OCI-LY1 (cell line): ENCODE data around the gene LGR4.
"Not testable (repeated sequence)": the region's sequence is repeated elsewhere in the genome, so short reads cannot be mapped to it uniquely, and the experiment has no call there.

Source experiments
- H2AFZ ChIP-seq: fragments of 200-600 bp; sonication (generic), shearing (Covaris generic); 2 replicates; pipeline ENCODE4 v1.6.0; 2014; ENCODE audit warnings: antibody characterized with exemption, mild to moderate bottlenecking, low read length
- H3F3A ChIP-seq: fragments of 200-600 bp; sonication (generic), shearing (Covaris generic); 2 replicates; pipeline ENCODE4 v1.6.0; 2014; ENCODE audit warnings: mild to moderate bottlenecking, antibody characterized with exemption, low read length, moderate library complexity; ENCODE audit not compliant: insufficient read depth
- H3K27ac ChIP-seq: fragments of 200-600 bp; sonication (generic); 2 replicates; pipeline ENCODE4 v1.5.1; 2014; ENCODE audit warnings: low read length, mixed run types, mild to moderate bottlenecking, low read depth; ENCODE audit not compliant: poor library complexity, severe bottlenecking
- H3K27me3 ChIP-seq: fragments of 200-600 bp; sonication (generic); 2 replicates; pipeline ENCODE4 v1.6.0; 2014; ENCODE audit warnings: antibody characterized with exemption, mild to moderate bottlenecking, low read length, moderate library complexity; ENCODE audit not compliant: insufficient read depth
- H3K36me3 ChIP-seq: fragments of 200-600 bp; sonication (generic); 2 replicates; pipeline ENCODE4 v1.6.1; 2014; ENCODE audit warnings: mild to moderate bottlenecking, antibody characterized with exemption, low read length, moderate library complexity, mixed read lengths; ENCODE audit not compliant: insufficient read depth
- H3K4me1 ChIP-seq: fragments of 200-600 bp; sonication (generic); 2 replicates; pipeline ENCODE4 v1.5.1; 2014; ENCODE audit warnings: mild to moderate bottlenecking, low read length, moderate library complexity; ENCODE audit not compliant: insufficient read depth, severe bottlenecking
- H3K4me2 ChIP-seq: fragments of 200-600 bp; sonication (generic), shearing (Covaris generic); 2 replicates; pipeline ENCODE4 v1.6.1; 2014; ENCODE audit warnings: low read length
- H3K4me3 ChIP-seq: fragments of 200-600 bp; sonication (generic); 2 replicates; pipeline ENCODE4 v1.5.1; 2014; ENCODE audit warnings: low read length, low read depth, mild to moderate bottlenecking, mixed read lengths; ENCODE audit not compliant: poor library complexity, severe bottlenecking
- H3K79me2 ChIP-seq: fragments of 200-600 bp; shearing (Covaris generic); 2 replicates; pipeline ENCODE4 v1.6.1; 2016; ENCODE audit warnings: mixed run types, low read length, mixed read lengths; ENCODE audit not compliant: insufficient read depth
- H3K9ac ChIP-seq: fragments of 200-600 bp; sonication (generic), shearing (Covaris generic); 2 replicates; pipeline ENCODE4 v1.6.1; 2014; ENCODE audit warnings: mild to moderate bottlenecking, low read length, mixed read lengths
- H3K9me2 ChIP-seq: fragments of 200-600 bp; sonication (generic), shearing (Covaris generic); 2 replicates; pipeline ENCODE4 v1.6.1; 2014; ENCODE audit warnings: low read depth, mild to moderate bottlenecking, low read length, mixed read lengths
- H3K9me3 ChIP-seq: fragments of 200-600 bp; shearing (Covaris generic); 2 replicates; pipeline ENCODE4 v1.6.1; 2014; ENCODE audit warnings: low read length, mixed read lengths
- H4K20me1 ChIP-seq: fragments of 200-600 bp; sonication (generic), shearing (Covaris generic); 2 replicates; pipeline ENCODE4 v1.6.0; 2016; ENCODE audit warnings: mild to moderate bottlenecking, low read length; ENCODE audit not compliant: insufficient read depth
- EZH2 ChIP-seq: fragments of 200-600 bp; sonication (generic), shearing (Covaris generic); IDR thresholded peaks from 2 replicates; pipeline ENCODE4 v1.8.0; 2017; ENCODE audit warnings: borderline replicate concordance, mixed run types, mild to moderate bottlenecking, antibody characterized with exemption, low read length, moderate library complexity, mixed read lengths
- TF ChIP-seq, protein P1 (sequence below): fragments of 200-600 bp; sonication (generic), shearing (Covaris generic); IDR thresholded peaks from 2 replicates; pipeline ENCODE4 v1.5.1; 2017; ENCODE audit warnings: mild to moderate bottlenecking, antibody characterized with exemption, low read length, moderate library complexity, mixed read lengths

LGR4 gene

DNA sequence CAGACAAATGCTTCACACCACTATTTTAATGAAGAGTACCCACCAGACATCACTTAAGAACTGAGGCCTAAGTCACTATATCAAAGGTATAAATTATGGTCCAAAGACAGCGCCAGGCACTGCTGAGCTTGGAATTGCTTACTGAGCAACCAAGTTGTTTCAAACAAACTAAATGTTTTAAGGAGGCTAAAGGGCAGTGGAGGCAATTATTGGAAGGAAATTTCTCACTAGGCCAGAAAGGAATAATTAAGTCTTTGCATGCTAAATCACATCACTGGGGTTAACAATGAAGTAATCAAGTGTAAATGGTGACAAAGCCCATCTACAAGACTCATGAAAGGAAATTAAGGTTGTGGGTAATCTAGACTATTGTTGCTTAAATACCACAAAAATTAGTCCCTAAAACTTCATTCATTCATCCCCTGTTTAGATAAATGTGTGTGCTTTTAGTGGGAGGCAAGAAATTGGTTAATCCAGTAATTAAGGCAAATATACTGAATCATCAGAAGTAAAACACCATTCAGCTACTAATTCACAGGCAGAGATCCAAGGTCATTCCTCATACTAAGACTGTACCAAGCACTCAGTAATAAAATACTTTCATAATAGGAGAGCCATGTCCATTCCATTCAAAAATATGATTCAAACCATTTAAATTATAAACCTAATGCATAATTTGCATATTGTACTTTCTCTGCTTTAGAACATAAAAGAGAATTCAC, 21.2 kb downstream of the LGR4 start:
- Histone ChIP-seq H3K9ac (no peak overlapping the region), H3K4me1 (no peaks in the 10 kb centered on the region), H4K20me1 (no peaks in the 10 kb centered on the region), H3K4me2 (no peak overlapping the region), H3K4me3 (no peak overlapping the region), H3K9me3 (no peaks in the 10 kb centered on the region), H3K79me2 (no peaks in the 10 kb centered on the region), H2AFZ (no peak overlapping the region), H3K9me2 (no peaks in the 10 kb centered on the region), H3K36me3 (no peaks in the 10 kb centered on the region), H3F3A (no peaks in the 10 kb centered on the region), H3K27ac (no peak overlapping the region), H3K27me3 (no peaks in the 10 kb centered on the region)
- TF ChIP-seq, protein P1, sequence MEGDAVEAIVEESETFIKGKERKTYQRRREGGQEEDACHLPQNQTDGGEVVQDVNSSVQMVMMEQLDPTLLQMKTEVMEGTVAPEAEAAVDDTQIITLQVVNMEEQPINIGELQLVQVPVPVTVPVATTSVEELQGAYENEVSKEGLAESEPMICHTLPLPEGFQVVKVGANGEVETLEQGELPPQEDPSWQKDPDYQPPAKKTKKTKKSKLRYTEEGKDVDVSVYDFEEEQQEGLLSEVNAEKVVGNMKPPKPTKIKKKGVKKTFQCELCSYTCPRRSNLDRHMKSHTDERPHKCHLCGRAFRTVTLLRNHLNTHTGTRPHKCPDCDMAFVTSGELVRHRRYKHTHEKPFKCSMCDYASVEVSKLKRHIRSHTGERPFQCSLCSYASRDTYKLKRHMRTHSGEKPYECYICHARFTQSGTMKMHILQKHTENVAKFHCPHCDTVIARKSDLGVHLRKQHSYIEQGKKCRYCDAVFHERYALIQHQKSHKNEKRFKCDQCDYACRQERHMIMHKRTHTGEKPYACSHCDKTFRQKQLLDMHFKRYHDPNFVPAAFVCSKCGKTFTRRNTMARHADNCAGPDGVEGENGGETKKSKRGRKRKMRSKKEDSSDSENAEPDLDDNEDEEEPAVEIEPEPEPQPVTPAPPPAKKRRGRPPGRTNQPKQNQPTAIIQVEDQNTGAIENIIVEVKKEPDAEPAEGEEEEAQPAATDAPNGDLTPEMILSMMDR, result no peak
- TF ChIP-seq EZH2, result no peak

DNA sequence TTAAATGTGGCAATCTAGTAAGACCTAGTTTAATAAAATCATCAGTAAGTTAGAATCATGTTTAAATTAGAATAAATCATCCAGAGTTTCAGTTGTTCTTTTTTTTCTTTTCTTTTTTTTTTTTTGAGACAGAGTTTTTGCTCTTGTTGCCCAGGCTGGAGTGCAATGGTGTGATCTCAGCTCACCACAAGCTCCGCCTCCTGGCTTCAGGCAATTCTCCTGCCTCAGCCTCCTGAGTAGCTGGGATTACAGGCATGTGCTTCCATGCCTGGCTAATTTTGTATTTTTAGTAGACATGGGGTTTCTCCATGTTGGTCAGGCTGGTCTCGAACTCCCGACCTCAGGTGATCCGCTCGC, 24.4 kb downstream of the LGR4 start:
- H3K27ac ChIP-seq, H3K36me3 ChIP-seq, H3K4me3 ChIP-seq, H3K4me2 ChIP-seq, H3K79me2 ChIP-seq, H2AFZ ChIP-seq, H3K27me3 ChIP-seq, H3F3A ChIP-seq, H3K9ac ChIP-seq, H3K4me1 ChIP-seq, H3K9me3 ChIP-seq, H4K20me1 ChIP-seq, H3K9me2 ChIP-seq: not testable (repeated sequence)

DNA sequence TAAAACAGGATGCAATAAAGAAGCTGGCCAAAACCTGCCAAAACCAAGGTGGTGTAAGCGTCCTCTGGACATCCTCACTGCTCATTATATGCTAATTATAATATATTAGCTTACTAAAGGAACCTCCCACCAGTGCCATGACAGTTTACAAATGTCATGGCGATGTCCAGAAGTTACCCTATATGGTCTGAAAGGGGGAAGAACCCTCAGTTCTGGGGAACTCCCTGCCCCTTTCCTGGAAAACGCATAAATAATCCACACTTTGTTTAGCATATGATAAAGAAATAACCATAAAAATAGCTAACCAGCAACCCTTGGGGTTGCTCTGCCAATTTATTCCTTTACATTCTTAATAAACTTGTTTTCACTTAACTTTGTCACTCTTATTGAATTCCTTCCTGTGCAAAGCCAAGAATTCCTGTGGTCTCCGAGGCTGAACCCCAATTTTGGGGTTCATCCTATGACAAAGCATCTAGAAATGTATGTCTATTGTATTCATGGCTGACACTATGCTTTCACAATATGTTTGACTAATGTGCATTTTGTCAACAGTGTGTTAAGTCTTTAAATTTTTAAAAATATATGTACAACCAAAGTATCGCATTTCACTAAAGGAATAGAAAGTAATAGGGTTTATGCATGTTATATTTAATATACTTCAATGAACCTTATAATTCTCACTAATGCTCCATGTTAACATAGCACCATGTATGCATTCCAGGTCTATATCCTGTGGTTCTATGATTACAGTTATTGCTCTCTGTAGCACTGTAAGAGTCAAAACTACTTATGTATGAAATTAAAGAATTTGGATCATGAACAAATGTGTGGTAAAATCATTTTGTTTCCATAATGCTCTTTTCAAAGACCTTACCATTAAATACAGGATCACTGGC, 25.1 kb downstream of the LGR4 start:
- no peaks in the 10 kb centered on the region for H3K4me1 ChIP-seq
- no peak overlapping the region for H3K4me3 ChIP-seq
- no peak overlapping the region for H2AFZ ChIP-seq
- H3K9me3 ChIP-seq, result no peaks in the 10 kb centered on the region
- H3K9ac ChIP-seq, result no peak overlapping the region
- no peaks in the 10 kb centered on the region for H3K27me3 ChIP-seq
- H3F3A ChIP-seq, result no peaks in the 10 kb centered on the region
- H3K79me2 ChIP-seq, result no peaks in the 10 kb centered on the region
- no peaks in the 10 kb centered on the region for H4K20me1 ChIP-seq
- no peaks in the 10 kb centered on the region for H3K9me2 ChIP-seq
- H3K4me2 ChIP-seq, result no peak overlapping the region
- TF ChIP-seq EZH2, result no peak
- no peaks in the 10 kb centered on the region for H3K36me3 ChIP-seq
- H3K27ac ChIP-seq, result no peak overlapping the region

DNA sequence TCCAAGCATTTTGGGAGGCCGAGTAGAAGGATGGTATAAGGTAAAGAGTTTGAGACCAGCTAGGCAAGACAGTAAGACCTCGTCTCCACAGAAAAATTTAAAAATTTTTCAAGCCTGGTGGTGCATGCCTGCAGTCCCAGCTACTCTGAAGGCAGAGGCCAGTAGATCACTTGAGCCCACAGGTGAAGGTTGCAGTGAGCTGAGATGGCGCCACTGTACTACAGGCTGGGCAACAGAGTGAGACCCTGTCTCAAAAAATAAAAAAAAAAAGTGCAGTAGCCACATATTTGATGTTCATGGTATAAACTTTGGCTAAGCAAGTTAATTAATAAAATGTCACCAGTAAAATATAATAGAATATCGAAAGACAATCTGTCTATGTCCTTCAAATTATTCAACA, 27.0 kb downstream of the LGR4 start:
- TF ChIP-seq, protein P1, result no peak
- no peak for TF ChIP-seq EZH2
- Histone ChIP-seq H3K36me3 (no peaks in the 10 kb centered on the region), H3K27me3 (no peaks in the 10 kb centered on the region), H2AFZ (no peak overlapping the region), H4K20me1 (no peaks in the 10 kb centered on the region), H3K9ac (no peak overlapping the region), H3K4me2 (no peak overlapping the region), H3K27ac (no peak overlapping the region), H3K9me2 (no peaks in the 10 kb centered on the region), H3K4me1 (no peaks in the 10 kb centered on the region), H3F3A (no peaks in the 10 kb centered on the region), H3K9me3 (no peaks in the 10 kb centered on the region), H3K4me3 (no peak overlapping the region), H3K79me2 (no peaks in the 10 kb centered on the region)
